Central memory CD4-positive, alpha-beta T cell (primary cell): ENCODE results near the gene DKK3.
"Not testable (repeated sequence)": the region's sequence is repeated elsewhere in the genome, so short reads cannot be mapped to it uniquely, and the experiment has no call there.

ENCODE experiments used
- DNase-seq: peaks from one replicate; pipeline ENCODE4 v3.0.0; 2022
- total RNA-seq, 3 experiments: gene quantifications; one replicate each; lab custom pipeline; 2026; lab: John Stamatoyannopoulos, UW

DKK3 gene
- 0 to 0.39 (median 0.11) reads per million in 3 experiments for total RNA-seq

GRCh38 chr11:12007769-12008737, at the start of gene DKK3:
Gene DKK3 (minus strand): TSS chr11:12008626. CDS start chr11:12008582, 44 bp downstream.
- no peak for DNase-seq

DNA sequence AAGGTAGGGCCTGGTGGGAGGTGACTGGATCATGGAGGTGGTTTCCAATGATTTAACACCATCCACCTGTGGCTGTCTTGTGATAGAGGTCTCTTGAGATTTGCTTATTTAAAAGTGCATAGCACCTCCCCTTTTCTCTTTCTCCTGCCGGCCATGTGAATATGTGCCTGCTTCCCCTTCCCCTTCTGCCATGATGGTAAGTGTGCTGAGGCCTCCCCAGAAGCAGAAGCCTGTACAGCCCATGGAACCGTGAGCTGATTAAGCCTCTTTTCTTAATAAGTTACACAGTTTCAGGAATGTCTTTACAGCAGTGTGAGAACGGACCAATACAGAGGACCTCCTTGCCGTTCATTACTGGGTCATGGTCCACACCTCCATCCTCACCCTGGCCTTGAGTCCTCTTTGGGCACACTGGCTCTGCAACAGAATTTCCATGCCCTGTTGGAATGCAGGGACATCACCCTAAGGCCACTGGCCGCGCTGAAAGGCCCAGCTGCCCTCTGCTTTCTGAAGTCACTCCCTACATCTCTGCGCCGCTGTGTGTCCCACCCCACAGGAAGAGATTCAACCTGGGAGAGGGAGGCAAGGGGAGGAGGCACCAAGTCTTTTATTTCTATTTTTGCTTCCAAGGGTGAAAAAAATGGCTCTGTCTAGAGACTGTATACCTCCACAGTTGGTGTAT, 49.0 kb upstream of the DKK3 start:
- DNase-seq = no peak

DNA sequence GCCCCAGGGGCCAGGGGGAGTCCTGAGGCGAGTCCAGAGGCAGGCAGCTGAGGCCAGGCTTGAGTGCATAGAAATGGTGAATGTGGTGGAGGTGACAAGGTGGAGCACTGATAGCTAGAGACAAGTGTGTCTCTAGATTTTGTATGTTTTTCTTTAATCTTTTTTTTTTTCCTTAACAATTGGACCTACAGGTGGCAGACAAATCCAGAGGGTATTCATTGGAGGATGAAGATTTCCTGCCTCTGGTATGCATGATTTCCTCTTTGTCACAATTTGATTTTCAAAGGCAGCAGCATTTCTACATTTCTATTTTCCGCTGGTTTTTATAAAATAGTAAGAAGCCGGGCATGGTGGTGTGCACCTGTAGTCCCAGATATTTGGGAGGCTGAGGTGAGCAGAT, 47.7 kb upstream of the DKK3 start:
- no peak for DNase-seq

GRCh38 chr11:12053606-12054361, 45.4 kb upstream of the DKK3 start:
- DNase-seq = no peak

- no peak for DNase-seq
These were observed 44.5 kb upstream of the DKK3 start for GRCh38 chr11:12052676-12053605.

- DNase-seq = no peak
These were observed 42.8 kb upstream of the DKK3 start for GRCh38 chr11:12051287-12051662.

DNA sequence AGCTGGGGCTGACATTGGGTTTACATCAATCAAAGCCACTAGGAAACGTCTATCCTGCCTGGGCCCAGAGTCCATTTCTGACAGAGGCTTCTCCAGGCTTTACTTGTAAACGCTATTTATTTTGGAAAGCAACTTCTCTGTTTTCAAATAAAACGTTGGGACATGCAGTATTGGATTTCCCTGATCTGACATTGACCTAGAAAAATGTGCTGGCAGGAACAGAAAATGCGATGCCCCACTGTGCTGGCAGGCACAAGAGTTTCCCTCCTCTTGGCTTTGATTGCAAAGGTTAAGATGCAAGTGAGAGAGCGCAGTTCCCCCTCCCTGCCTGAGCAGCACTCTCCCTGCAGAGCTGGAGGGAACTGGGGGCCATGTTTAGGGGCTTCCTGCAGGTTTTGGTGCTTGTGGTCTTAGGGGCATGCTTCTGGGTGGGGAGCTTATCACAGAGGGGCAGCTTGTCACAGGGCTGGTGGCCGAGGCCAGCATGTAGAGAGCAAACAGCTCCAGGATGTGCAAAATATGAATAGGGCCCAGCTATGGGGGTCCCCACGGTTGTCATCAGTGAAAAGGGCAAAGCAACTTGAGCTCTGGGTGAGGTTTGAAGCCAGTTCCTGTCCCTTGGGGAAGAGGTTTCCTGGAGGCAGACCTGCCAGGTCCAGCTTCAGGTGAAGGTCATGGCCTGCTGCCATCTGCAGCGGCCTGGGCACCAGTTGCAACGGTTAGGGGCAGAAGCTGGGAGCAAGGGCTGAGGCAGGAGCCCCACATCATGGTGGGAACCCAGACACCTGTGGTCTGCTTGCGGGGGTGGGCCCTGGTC, 42.3 kb upstream of the DKK3 start:
- no peak for DNase-seq

GRCh38 chr11:12048936-12049790, 40.7 kb upstream of the DKK3 start:
- no peak for DNase-seq

DNA sequence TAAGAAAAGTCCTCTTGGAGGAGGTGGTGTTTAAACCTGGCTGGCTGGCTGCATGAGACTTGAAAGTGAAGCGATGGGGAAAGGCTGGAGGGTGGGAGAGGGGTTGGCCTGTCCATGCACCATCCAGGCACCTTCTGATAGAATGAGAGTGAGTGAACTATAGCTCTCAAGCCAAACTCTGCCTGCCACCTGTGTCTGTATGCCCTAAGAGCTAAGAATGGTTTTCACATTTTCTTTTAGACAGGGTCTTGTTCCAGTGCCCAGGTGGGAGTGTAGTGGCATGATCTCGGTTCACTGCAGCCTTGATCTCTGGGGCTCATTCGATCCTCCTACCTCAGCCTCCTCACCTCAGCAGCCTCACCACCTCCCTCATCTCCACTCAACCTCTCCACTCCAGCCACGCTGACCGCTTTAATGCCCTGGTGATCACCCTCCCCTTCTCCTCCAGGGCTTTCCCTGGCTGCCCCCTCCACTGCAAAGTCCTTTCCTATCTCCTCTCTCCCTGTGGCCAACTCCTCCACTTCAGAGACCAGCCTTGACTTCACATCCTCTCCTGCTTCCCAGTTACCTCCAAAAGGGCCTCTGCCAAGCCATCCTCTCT, 38.3 kb upstream of the DKK3 start:
- DNase-seq = no peak

DNA sequence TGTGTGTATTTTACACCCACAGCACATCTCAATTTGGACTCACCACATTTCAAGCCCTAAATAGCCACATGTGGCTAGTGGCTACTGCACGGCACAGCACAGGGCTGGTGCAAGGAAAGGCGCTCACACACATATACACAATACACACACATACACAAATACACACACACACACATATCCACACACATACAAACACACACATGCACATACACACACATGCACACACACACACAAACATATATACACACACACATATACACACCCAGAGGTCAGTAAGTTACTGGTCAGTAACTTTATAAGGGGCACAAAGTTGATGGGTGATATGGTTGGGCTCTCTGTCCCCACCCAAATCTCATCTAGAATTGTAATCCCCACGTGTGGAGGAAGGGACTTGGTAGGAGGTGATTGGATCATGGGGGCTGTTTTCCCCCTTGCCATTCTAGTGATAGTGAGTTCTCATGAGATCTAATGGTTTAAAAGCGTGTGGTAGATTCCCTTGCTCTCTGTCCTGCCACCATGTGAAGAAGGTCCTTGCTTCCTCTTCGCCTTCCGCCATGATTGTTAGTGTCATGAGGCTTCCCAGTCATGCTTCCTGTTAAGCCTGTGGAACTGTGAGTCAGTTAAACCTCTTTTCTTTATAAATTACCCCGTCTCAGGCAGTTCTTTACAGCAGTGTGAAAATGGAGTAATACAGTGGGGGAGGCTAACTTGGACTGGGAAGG, 37.6 kb upstream of the DKK3 start:
- no peak for DNase-seq

- DNase-seq = no peak
These were observed 36.4 kb upstream of the DKK3 start for GRCh38 chr11:12044799-12045198.

GRCh38 chr11:12043959-12044791, 35.7 kb upstream of the DKK3 start:
- peak; percentile 46 for DNase-seq

DNA sequence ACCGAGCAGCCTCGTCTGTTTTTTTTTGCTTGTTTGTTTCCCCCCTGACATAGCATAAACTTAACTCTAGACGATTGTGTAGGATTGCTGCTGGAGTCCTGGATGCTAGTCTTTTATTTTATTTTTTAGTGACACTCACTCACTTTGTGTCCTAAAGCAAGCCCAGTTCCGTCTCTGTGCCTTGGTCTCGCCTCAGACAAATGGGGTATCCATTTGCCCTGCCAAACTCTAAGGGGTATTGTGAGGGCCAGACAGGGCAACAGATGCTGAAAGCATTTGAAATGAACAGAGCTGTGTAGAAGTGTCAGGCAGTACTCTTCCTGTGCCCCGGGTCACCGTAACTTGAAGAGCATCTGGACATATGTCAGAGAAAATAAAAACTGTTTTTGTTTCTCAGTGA, 34.8 kb upstream of the DKK3 start:
- no peak for DNase-seq

GRCh38 chr11:12042215-12042676, 33.8 kb upstream of the DKK3 start:
- DNase-seq = no peak

DNA sequence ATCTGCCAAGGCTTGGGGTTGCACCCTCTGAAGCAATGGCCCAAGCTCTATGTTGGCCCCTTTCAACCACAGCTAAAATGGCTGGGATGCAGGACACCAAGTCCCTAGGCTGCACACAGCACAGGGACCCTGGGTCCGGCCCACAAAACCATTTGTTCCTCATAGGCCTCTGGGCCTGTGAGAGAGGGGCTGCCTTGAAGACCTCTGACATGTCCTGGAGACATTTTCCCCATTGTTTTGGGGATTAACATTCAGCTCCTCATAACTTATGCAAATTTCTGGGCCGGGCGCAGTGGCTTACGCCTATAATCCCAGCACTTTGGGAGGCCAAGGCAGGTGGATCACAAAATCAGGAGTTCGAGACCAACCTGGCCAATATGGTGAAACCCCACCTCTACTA, 32.3 kb upstream of the DKK3 start:
- DNase-seq = not testable (repeated sequence)

- DNase-seq = no peak
These were observed 24.5 kb upstream of the DKK3 start for GRCh38 chr11:12032968-12033367.

- no peak for DNase-seq
These were observed 23.6 kb upstream of the DKK3 start for GRCh38 chr11:12031856-12032544.
